GM23338 (cell line): ENCODE results near the gene PAQR4. TPM values are rescaled to one million over a fixed set of nuclear protein-coding genes. Genes with fewer than 3 reads are reported as not detected.
"Not testable (repeated sequence)": the region's sequence is repeated elsewhere in the genome, so short reads cannot be mapped to it uniquely, and the experiment has no call there.

Experiments used
- ATAC-seq: fragments of 200-7000 bp; cut with Tn5 transposase; 3 replicates; pipeline ENCODE4 v1.9.1; 2020
- DNase-seq: peaks from one replicate; pipeline ENCODE4 v3.0.0-alpha.2; 2015; ENCODE audit warnings: low spot score
- H2AFZ ChIP-seq: fragments of 200-600 bp; sonication (generic); 2 replicates; pipeline ENCODE4 v1.8.0; 2016; ENCODE audit warnings: antibody characterized with exemption, mild to moderate bottlenecking, moderate library complexity
- H3F3A ChIP-seq: fragments of 200-600 bp; sonication (generic); replicated peaks from 2 replicates; pipeline ENCODE4 v1.8.0; 2017; ENCODE audit warnings: antibody characterized with exemption, mixed run types, low read depth
- H3K27ac ChIP-seq: fragments of 200-600 bp; sonication (generic); 2 replicates; pipeline ENCODE4 v1.6.1; 2016; ENCODE audit warnings: low read depth
- H3K27me3 ChIP-seq: fragments of 200-600 bp; sonication (generic); 2 replicates; pipeline ENCODE4 v1.8.0; 2016; ENCODE audit warnings: mild to moderate bottlenecking, mixed run types, moderate library complexity; ENCODE audit not compliant: insufficient read depth
- H3K36me3 ChIP-seq: fragments of 200-600 bp; sonication (generic); 2 replicates; pipeline ENCODE4 v1.8.0; 2016; ENCODE audit warnings: mild to moderate bottlenecking; ENCODE audit not compliant: insufficient read depth
- H3K4me1 ChIP-seq: fragments of 200-600 bp; sonication (generic); 2 replicates; pipeline ENCODE4 v1.8.0; 2016; ENCODE audit warnings: mild to moderate bottlenecking, moderate library complexity; ENCODE audit not compliant: insufficient read depth
- H3K4me2 ChIP-seq: fragments of 200-600 bp; sonication (generic); 2 replicates; pipeline ENCODE4 v1.7.1; 2017; ENCODE audit warnings: mixed run types
- H3K4me3 ChIP-seq: fragments of 200-600 bp; sonication (generic); 2 replicates; pipeline ENCODE4 v1.6.1; 2016; ENCODE audit warnings: mixed run types
- H3K79me2 ChIP-seq: fragments of 200-600 bp; sonication (generic); replicated peaks from 2 replicates; pipeline ENCODE4 v1.8.0; 2017; ENCODE audit warnings: mild to moderate bottlenecking; ENCODE audit not compliant: insufficient read depth
- H3K9me2 ChIP-seq: fragments of 200-600 bp; sonication (generic); 2 replicates; pipeline ENCODE4 v1.8.0; 2017; ENCODE audit not compliant: insufficient read depth
- H4K20me1 ChIP-seq: fragments of 200-600 bp; sonication (generic); replicated peaks from 2 replicates; pipeline ENCODE4 v1.8.0; 2017; ENCODE audit warnings: mild to moderate bottlenecking; ENCODE audit not compliant: insufficient read depth
- H3K27ac Mint-ChIP-seq: 2 replicates; pipeline ENCODE4 v1.8.0; 2020; ENCODE audit warnings: inconsistent platforms, mild to moderate bottlenecking, moderate library complexity, mixed read lengths
- H3K27me3 Mint-ChIP-seq: 3 replicates; pipeline ENCODE4 v1.8.0; 2022; ENCODE audit warnings: low read depth, mild to moderate bottlenecking, moderate library complexity, mixed read lengths, inconsistent platforms; ENCODE audit not compliant: insufficient read depth, poor library complexity
- H3K36me3 Mint-ChIP-seq: 3 replicates; pipeline ENCODE4 v1.8.0; 2021; ENCODE audit warnings: low read depth, mild to moderate bottlenecking, inconsistent platforms, moderate library complexity, mixed read lengths
- H3K4me1 Mint-ChIP-seq: 3 replicates; pipeline ENCODE4 v1.8.0; 2020; ENCODE audit warnings: mild to moderate bottlenecking, inconsistent platforms, mixed read lengths
- H3K4me3 Mint-ChIP-seq: 3 replicates; pipeline ENCODE4 v1.8.0; 2021; ENCODE audit warnings: moderate library complexity, mild to moderate bottlenecking, inconsistent platforms, mixed read lengths
- H3K9me3 Mint-ChIP-seq: 3 replicates; pipeline ENCODE4 v1.8.0; 2020; ENCODE audit warnings: moderate library complexity, mild to moderate bottlenecking, inconsistent platforms, mixed read lengths
- CREB1 ChIP-seq: fragments of 250-450 bp; sonication (Bioruptor Pico); IDR thresholded peaks from 2 replicates; pipeline ENCODE4 v1.5.0; 2020; ENCODE audit warnings: low read depth, mild to moderate bottlenecking, moderate library complexity
- CTCF ChIP-seq, 2 experiments: fragments of 200-600 bp in 1 of 2; sonication (generic) in 1 of 2; conservative IDR thresholded peaks; 2 replicates each; pipeline versions ENCODE4 v1.5.1 to v1.6.1; 2016 to 2017; ENCODE audit warnings: antibody characterized with exemption in 2 of 2, low read depth in 2 of 2, mild to moderate bottlenecking in 2 of 2, moderate library complexity in 1 of 2
- ETS1 ChIP-seq: IDR thresholded peaks from 2 replicates; pipeline ENCODE4 v1.6.1; 2016; ENCODE audit warnings: antibody characterized with exemption
- EZH2 ChIP-seq: fragments of 200-600 bp; sonication (generic); IDR thresholded peaks from one replicate; pipeline ENCODE4 v1.8.0; 2017; ENCODE audit warnings: antibody characterized with exemption, mild to moderate bottlenecking, low read depth; ENCODE audit not compliant: unreplicated experiment
- EZH2phosphoT487 ChIP-seq: fragments of 200-600 bp; sonication (generic); IDR thresholded peaks from one replicate; pipeline ENCODE4 v1.8.1; 2018; ENCODE audit warnings: antibody characterized with exemption; ENCODE audit not compliant: unreplicated experiment
- JUNB ChIP-seq: IDR thresholded peaks from one replicate; pipeline ENCODE4 v1.6.1; 2016; ENCODE audit warnings: antibody characterized with exemption; ENCODE audit not compliant: unreplicated experiment
- POLR2AphosphoS5 ChIP-seq: IDR thresholded peaks from 2 replicates; pipeline ENCODE4 v1.6.1; 2016; ENCODE audit warnings: antibody characterized with exemption, low read depth
- REST ChIP-seq: IDR thresholded peaks from one replicate; pipeline ENCODE4 v1.6.1; 2018; ENCODE audit warnings: antibody characterized with exemption; ENCODE audit not compliant: unreplicated experiment
- STAT1 ChIP-seq: IDR thresholded peaks from one replicate; pipeline ENCODE4 v1.6.1; 2016; ENCODE audit warnings: antibody characterized with exemption; ENCODE audit not compliant: unreplicated experiment
- ZNF114 ChIP-seq: fragments of 250-450 bp; sonication (Bioruptor Pico); IDR thresholded peaks from 2 replicates; pipeline ENCODE4 v1.5.0; 2020; ENCODE audit warnings: mild to moderate bottlenecking, moderate library complexity
- ZNF331 ChIP-seq: fragments of 250-450 bp; sonication (Bioruptor Pico); IDR thresholded peaks from 2 replicates; pipeline ENCODE4 v1.5.0; 2020; ENCODE audit warnings: low read depth, mild to moderate bottlenecking, moderate library complexity
- polyA plus RNA-seq: library from polyadenylated mRNA; unstranded; fragments of >200 nt; fragmentation: Nextera tagmentation; extraction: Ambion mirVana; gene quantifications from 2 replicates; pipeline ENCODE4 v1.2.1, GENCODE V29; 2016
- total RNA-seq: library from RNA; depleted of rRNA; stranded (reverse); fragments of >200 nt; shearing (Covaris generic); gene quantifications from 2 replicates; pipeline ENCODE4 v1.2.3, GENCODE V29; 2014

PAQR4 gene
- total and polyA plus RNA-seq, 2 experiments from 2014 or later = 7.0 to 29.3 TPM

DNA sequence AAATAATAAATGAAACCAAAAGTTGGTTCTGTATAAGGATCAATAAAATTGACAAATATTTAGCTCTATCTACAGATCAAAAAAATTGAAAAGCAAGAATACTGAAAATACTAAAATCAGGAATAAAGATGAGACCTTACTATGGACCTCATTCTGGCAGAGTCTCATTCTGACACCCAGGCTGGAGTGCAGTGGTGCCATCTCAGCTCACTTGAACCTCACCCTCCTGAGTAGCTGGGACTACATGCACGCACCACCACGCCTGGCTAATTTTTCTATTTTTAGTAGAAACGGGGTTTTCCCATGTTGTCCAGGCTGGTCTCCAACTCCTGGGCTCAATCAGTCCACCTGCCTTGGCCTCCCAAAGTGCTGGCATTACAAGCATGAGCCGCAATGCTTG is 27.1 kb upstream of the PAQR4 start (continued):
- TF ChIP-seq STAT1 (no peak), ZNF331 (CRISPR knock-in tag) (no peak), JUNB (no peak)

DNA sequence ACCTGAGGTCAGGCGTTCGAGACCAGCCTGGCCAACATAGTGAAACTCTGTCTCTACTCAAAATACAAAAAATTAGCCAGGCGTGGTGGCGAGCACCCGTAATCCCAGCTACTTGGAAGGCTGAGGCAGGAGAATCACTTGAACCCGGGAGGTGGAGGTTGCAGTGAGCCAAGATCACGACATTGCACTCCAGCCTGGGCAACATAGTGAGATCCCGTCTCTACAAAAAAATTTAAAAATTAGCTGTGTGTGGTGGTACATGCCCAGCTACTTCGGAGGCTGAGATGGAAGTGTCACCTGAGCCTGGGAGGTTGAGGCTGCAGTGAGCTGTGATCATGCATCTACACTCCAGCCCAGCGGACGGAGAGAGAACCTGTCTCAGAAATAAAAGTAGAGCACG is 25.4 kb upstream of the PAQR4 start:
- H3K36me3 Mint-ChIP-seq = peaks cover 20% of the 10 kb centered on the region; the same call in 2 of the 3 replicates
- not testable (repeated sequence) for H3K4me1 Mint-ChIP-seq, H3K79me2 ChIP-seq, H3K4me1 ChIP-seq, H4K20me1 ChIP-seq, H3F3A ChIP-seq, H3K4me3 Mint-ChIP-seq, ATAC-seq, H3K27me3 ChIP-seq, H3K27ac Mint-ChIP-seq, DNase-seq, H3K4me2 ChIP-seq, H2AFZ ChIP-seq, H3K36me3 ChIP-seq, H3K27me3 Mint-ChIP-seq, H3K4me3 ChIP-seq, H3K9me2 ChIP-seq, H3K9me3 Mint-ChIP-seq, H3K27ac ChIP-seq

- Mint-ChIP-seq H3K27ac (no peak overlapping the region), H3K27me3 (peaks cover 2% of the 10 kb centered on the region), H3K4me3 (no peak overlapping the region), H3K9me3 (no peaks in the 10 kb centered on the region; the same call in 2 of the 3 replicates), H3K4me1 (no peaks in the 10 kb centered on the region), H3K36me3 (peaks cover 10% of the 10 kb centered on the region; the same call in 1 of the 3 replicates)
- no peak for ATAC-seq
- H3F3A ChIP-seq = no peaks in the 10 kb centered on the region
- H3K36me3 ChIP-seq = no peaks in the 10 kb centered on the region
- H3K4me3 ChIP-seq = no peak overlapping the region
- no peaks in the 10 kb centered on the region for H3K4me1 ChIP-seq
- H3K9me2 ChIP-seq = no peaks in the 10 kb centered on the region
- no peaks in the 10 kb centered on the region for H3K27me3 ChIP-seq
- H4K20me1 ChIP-seq = no peaks in the 10 kb centered on the region
- DNase-seq = no peak
- no peak overlapping the region for H3K27ac ChIP-seq
- no peaks in the 10 kb centered on the region for H3K79me2 ChIP-seq
- H3K4me2 ChIP-seq = no peak overlapping the region
- H2AFZ ChIP-seq = no peak overlapping the region
- TF ChIP-seq ZNF114 (no peak), ETS1 (no peak), EZH2phosphoT487 (no peak), STAT1 (no peak), POLR2AphosphoS5 (no peak), REST (no peak), CTCF (conservative IDR thresholded peaks at IDR 0.05; ENCODE audit: low read depth in 2 of 2) (no peak), JUNB (no peak), CREB1 (CRISPR knock-in tag) (no peak), ZNF331 (CRISPR knock-in tag) (no peak), EZH2 (no peak)
Measured at GRCh38 chr16:2946649-2947048, 22.5 kb upstream of the PAQR4 start.
